ENCODE measurements around the gene GRID2. TPM values are rescaled to one million over a fixed set of nuclear protein-coding genes. Genes with fewer than 3 reads are reported as not detected.

The GRID2 gene
- total RNA-seq, 1 donor from 2014 or later = 0.17 TPM

GRCh38 chr4:92307181-92307580 lies 3.4 kb downstream of the GRID2 start:
- H3K36me3 ChIP-seq = no peaks in the 10 kb centered on the region
- peaks cover 38% of the 10 kb centered on the region for H3F3A ChIP-seq (ENCODE audit: low read depth)
- peaks cover 13% of the 10 kb centered on the region for H3K4me1 ChIP-seq
- no peaks in the 10 kb centered on the region for H3K79me2 ChIP-seq (ENCODE audit: low read depth)
- Mint-ChIP-seq H3K36me3 (no peaks in the 10 kb centered on the region), H3K27me3 (ENCODE audit: insufficient read depth, low read depth) (peaks cover 9% of the 10 kb centered on the region), H3K4me1 (peaks cover 19% of the 10 kb centered on the region), H3K9me3 (no peaks in the 10 kb centered on the region), H3K4me3 (no peak overlapping the region), H3K27ac (no peak overlapping the region)
- H3K4me2 ChIP-seq = no peak overlapping the region
- H3K9ac ChIP-seq = no peak overlapping the region
- H2AFZ ChIP-seq (replicated peaks) = no peak overlapping the region
- H3K27me3 ChIP-seq = peaks cover 45% of the 10 kb centered on the region
- no peaks in the 10 kb centered on the region for H3K9me3 ChIP-seq (ENCODE audit: low read depth)
- peaks cover 6% of the 10 kb centered on the region for H4K20me1 ChIP-seq (ENCODE audit: low read depth)
- TF ChIP-seq EZH2phosphoT487 (IDR thresholded peaks at IDR 0.05) = no peak
- TF ChIP-seq CTCF (IDR thresholded peaks at IDR 0.05) = no peak
- TF ChIP-seq EZH2 (IDR thresholded peaks at IDR 0.05) = no peak
- no peak overlapping the region for H3K4me3 ChIP-seq
- DNase-seq (ENCODE audit: low spot score) = no peak
- no peak overlapping the region for H3K27ac ChIP-seq

GRCh38 chr4:92307866-92308265 lies 4.1 kb downstream of the GRID2 start:
- no peaks in the 10 kb centered on the region for H3K9me3 ChIP-seq (ENCODE audit: low read depth)
- peak; percentile 15 for DNase-seq (ENCODE audit: low spot score)
- peaks cover 19% of the 10 kb centered on the region for H3K4me1 Mint-ChIP-seq
- H3K27me3 ChIP-seq = peaks cover 38% of the 10 kb centered on the region
- no peaks in the 10 kb centered on the region for H3K9me3 Mint-ChIP-seq
- peaks cover 33% of the 10 kb centered on the region for H3F3A ChIP-seq (ENCODE audit: low read depth)
- TF ChIP-seq CTCF (IDR thresholded peaks at IDR 0.05) (no peak), EZH2 (IDR thresholded peaks at IDR 0.05) (no peak), EZH2phosphoT487 (IDR thresholded peaks at IDR 0.05) (no peak)
- no peak overlapping the region for H3K27ac ChIP-seq
- H3K36me3 Mint-ChIP-seq = no peaks in the 10 kb centered on the region
- no peak overlapping the region for H3K4me2 ChIP-seq
- H3K4me3 Mint-ChIP-seq = no peak overlapping the region
- no peaks in the 10 kb centered on the region for H3K36me3 ChIP-seq
- no peak overlapping the region for H2AFZ ChIP-seq (replicated peaks)
- H3K9ac ChIP-seq = no peak overlapping the region
- H3K79me2 ChIP-seq (ENCODE audit: low read depth) = no peaks in the 10 kb centered on the region
- H3K27ac Mint-ChIP-seq = no peak overlapping the region
- H4K20me1 ChIP-seq (ENCODE audit: low read depth) = peaks cover 6% of the 10 kb centered on the region
- H3K27me3 Mint-ChIP-seq (ENCODE audit: insufficient read depth, low read depth) = peaks cover 9% of the 10 kb centered on the region
- H3K4me3 ChIP-seq = no peak overlapping the region
- H3K4me1 ChIP-seq = peaks cover 13% of the 10 kb centered on the region

GRCh38 chr4:92317047-92317446 lies 13.3 kb downstream of the GRID2 start:
- no peaks in the 10 kb centered on the region for H3K4me1 ChIP-seq
- Mint-ChIP-seq H3K4me1 (no peaks in the 10 kb centered on the region), H3K9me3 (no peaks in the 10 kb centered on the region), H3K36me3 (no peaks in the 10 kb centered on the region), H3K27me3 (ENCODE audit: insufficient read depth, low read depth) (no peaks in the 10 kb centered on the region), H3K4me3 (no peak overlapping the region), H3K27ac (no peak overlapping the region)
- H3K9me3 ChIP-seq (ENCODE audit: low read depth) = no peaks in the 10 kb centered on the region
- H3K79me2 ChIP-seq (ENCODE audit: low read depth) = no peaks in the 10 kb centered on the region
- H3F3A ChIP-seq (ENCODE audit: low read depth) = no peaks in the 10 kb centered on the region
- no peak overlapping the region for H2AFZ ChIP-seq (replicated peaks)
- H3K4me3 ChIP-seq = no peak overlapping the region
- TF ChIP-seq CTCF (IDR thresholded peaks at IDR 0.05) = no peak
- no peak for TF ChIP-seq EZH2 (IDR thresholded peaks at IDR 0.05)
- H3K27me3 ChIP-seq = no peaks in the 10 kb centered on the region
- H3K36me3 ChIP-seq = no peaks in the 10 kb centered on the region
- H4K20me1 ChIP-seq (ENCODE audit: low read depth) = no peaks in the 10 kb centered on the region
- no peak overlapping the region for H3K9ac ChIP-seq
- H3K4me2 ChIP-seq = no peak overlapping the region
- no peak overlapping the region for H3K27ac ChIP-seq
- no peak for DNase-seq (ENCODE audit: low spot score)
